IMR-90 (cell line): ENCODE results near the gene ABHD3. TPM values are rescaled to one million over a fixed set of nuclear protein-coding genes. Genes with fewer than 3 reads are reported as not detected.

ENCODE experiments used
- ATAC-seq: fragments of 200-7000 bp; cut with Tn5 transposase; 2 replicates; pipeline ENCODE4 v1.9.1; 2020; ENCODE audit warnings: low read depth, mild to moderate bottlenecking, moderate library complexity
- BruUV-seq: library from RNA; stranded (reverse); fragments of 400-500 nt; replicated peaks from 2 replicates; lab custom pipeline; 2021; lab: Mats Ljungman, UMichigan
- CTCF ChIA-PET: fragments of 300-600 bp; formaldehyde crosslinking; extraction: SDS; loops from one replicate; lab custom pipeline; 2021; ENCODE audit warnings: antibody characterized with exemption; lab: Yijun Ruan, JAX
- POLR2A ChIA-PET: fragments of 300-600 bp; sonication (Branson Sonifier 250); formaldehyde crosslinking; loops from one replicate; lab custom pipeline; 2022; ENCODE audit warnings: antibody characterized with exemption; ENCODE audit not compliant: unreplicated experiment; lab: Charles Lee
- DNase-seq: peaks from one replicate; pipeline ENCODE4 v3.0.0; 2013
- H2AFZ ChIP-seq: replicated peaks from 2 replicates; pipeline ENCODE3; 2013; ENCODE audit warnings: low read length, mild to moderate bottlenecking; ENCODE audit not compliant: poor library complexity
- H2AK5ac ChIP-seq: 2 replicates; pipeline ENCODE4 v1.6.1; 2013; ENCODE audit warnings: low read depth, low read length, inconsistent platforms
- H2AK9ac ChIP-seq: replicated peaks from 2 replicates; pipeline ENCODE3; 2013; ENCODE audit warnings: mild to moderate bottlenecking, low read depth, low read length, moderate library complexity; ENCODE audit not compliant: poor library complexity
- H2BK120ac ChIP-seq: 2 replicates; pipeline ENCODE4 v1.6.1; 2013; ENCODE audit warnings: low read depth, low read length, inconsistent platforms
- H2BK15ac ChIP-seq: 3 replicates; pipeline ENCODE4 v1.6.1; 2013; ENCODE audit warnings: low read depth, low read length, inconsistent platforms
- H2BK20ac ChIP-seq: 2 replicates; pipeline ENCODE4 v1.6.1; 2013; ENCODE audit warnings: low read depth, mild to moderate bottlenecking, inconsistent platforms, low read length, moderate library complexity
- H2BK5ac ChIP-seq: 2 replicates; pipeline ENCODE4 v1.6.1; 2013; ENCODE audit warnings: mild to moderate bottlenecking, low read depth, low read length, inconsistent platforms; ENCODE audit not compliant: poor library complexity, severe bottlenecking
- H3K14ac ChIP-seq: replicated peaks from 2 replicates; pipeline ENCODE4 v1.6.1; 2013; ENCODE audit warnings: low read depth, low read length, inconsistent platforms
- H3K18ac ChIP-seq: 2 replicates; pipeline ENCODE4 v1.6.1; 2013; ENCODE audit warnings: low read depth, low read length, control low read depth
- H3K23ac ChIP-seq: 2 replicates; pipeline ENCODE4 v1.6.1; 2013; ENCODE audit warnings: low read depth, low read length, inconsistent platforms
- H3K27ac ChIP-seq: 2 replicates; pipeline ENCODE4 v1.5.1; 2013; ENCODE audit warnings: mild to moderate bottlenecking, control low read depth, low read length; ENCODE audit not compliant: insufficient read depth
- H3K27me3 ChIP-seq: 2 replicates; pipeline ENCODE4 v1.6.1; 2013; ENCODE audit warnings: low read length; ENCODE audit not compliant: control insufficient read depth, insufficient read depth
- H3K36me3 ChIP-seq: 2 replicates; pipeline ENCODE4 v1.6.1; 2013; ENCODE audit warnings: low read length, mixed read lengths; ENCODE audit not compliant: control insufficient read depth, insufficient read depth
- H3K4ac ChIP-seq: 2 replicates; pipeline ENCODE4 v1.6.1; 2013; ENCODE audit warnings: low read depth, low read length, inconsistent platforms
- H3K4me1 ChIP-seq: 2 replicates; pipeline ENCODE4 v1.6.1; 2013; ENCODE audit warnings: low read length, mixed read lengths; ENCODE audit not compliant: control insufficient read depth, insufficient read depth
- H3K4me2 ChIP-seq: 2 replicates; pipeline ENCODE4 v1.6.1; 2013; ENCODE audit warnings: low read depth, mild to moderate bottlenecking, control low read depth, low read length, moderate library complexity
- H3K4me3 ChIP-seq: 2 replicates; pipeline ENCODE4 v1.5.1; 2013; ENCODE audit warnings: low read depth, mild to moderate bottlenecking, control low read depth, low read length, moderate library complexity; ENCODE audit not compliant: insufficient read depth
- H3K56ac ChIP-seq: 2 replicates; pipeline ENCODE4 v1.6.1; 2013; ENCODE audit warnings: low read length, inconsistent platforms; ENCODE audit not compliant: insufficient read depth; ENCODE audit errors: extremely low read depth
- H3K79me1 ChIP-seq, 2 experiments: 2 replicates each; pipeline ENCODE4 v1.6.1; 2013; ENCODE audit warnings: low read length in 2 of 2, inconsistent platforms in 1 of 2, low read depth in 1 of 2
- H3K9ac ChIP-seq: 2 replicates; pipeline ENCODE4 v1.6.1; 2013; ENCODE audit warnings: low read depth, low read length, control low read depth
- H3K9me1 ChIP-seq: 2 replicates; pipeline ENCODE4 v1.6.1; 2013; ENCODE audit warnings: low read length, inconsistent platforms; ENCODE audit not compliant: insufficient read depth
- H3K9me3 ChIP-seq: 2 replicates; pipeline ENCODE4 v1.6.1; 2013; ENCODE audit warnings: low read length; ENCODE audit not compliant: control insufficient read depth, insufficient read depth
- H4K20me1 ChIP-seq: 2 replicates; pipeline ENCODE4 v1.6.1; 2013; ENCODE audit warnings: low read length, inconsistent platforms; ENCODE audit not compliant: insufficient read depth
- H4K5ac ChIP-seq: 2 replicates; pipeline ENCODE4 v1.6.1; 2013; ENCODE audit warnings: mild to moderate bottlenecking, low read depth, low read length, control low read depth
- H4K8ac ChIP-seq, 2 experiments: 2 replicates each; pipeline ENCODE4 v1.6.1; 2013; ENCODE audit warnings: low read depth in 2 of 2, low read length in 2 of 2, control low read depth in 1 of 2, inconsistent platforms in 1 of 2
- H4K91ac ChIP-seq: 2 replicates; pipeline ENCODE4 v1.6.1; 2013; ENCODE audit warnings: low read depth, low read length, inconsistent platforms; ENCODE audit not compliant: insufficient read depth
- BHLHE40 ChIP-seq: fragments of 150-350 bp; IDR thresholded peaks from 2 replicates; pipeline ENCODE4 v1.6.1; 2016; ENCODE audit warnings: mild to moderate bottlenecking, low read depth, low read length
- CEBPB ChIP-seq: IDR thresholded peaks from 2 replicates; pipeline ENCODE4 v1.6.1; 2012; ENCODE audit warnings: low read depth, low read length, improper control_type of control experiment
- CTCF ChIP-seq: conservative IDR thresholded peaks from 2 replicates; pipeline ENCODE4 v1.5.1; 2012; ENCODE audit warnings: mild to moderate bottlenecking, low read depth, low read length, improper control_type of control experiment
- ELK1 ChIP-seq: fragments of 150-350 bp; IDR thresholded peaks from 2 replicates; pipeline ENCODE4 v1.6.1; 2016; ENCODE audit warnings: low read depth, mild to moderate bottlenecking, low read length, moderate library complexity, borderline replicate concordance
- FOS ChIP-seq: fragments of 150-350 bp; IDR thresholded peaks from 2 replicates; pipeline ENCODE4 v1.6.1; 2016; ENCODE audit warnings: low read depth, low read length
- MAFK ChIP-seq: IDR thresholded peaks from 2 replicates; pipeline ENCODE4 v1.6.1; 2012; ENCODE audit warnings: low read depth, low read length, improper control_type of control experiment
- POLR2A ChIP-seq: IDR thresholded peaks from 2 replicates; pipeline ENCODE4 v1.6.1; 2012; ENCODE audit warnings: mild to moderate bottlenecking, low read depth, low read length
- RCOR1 ChIP-seq: IDR thresholded peaks from 2 replicates; pipeline ENCODE4 v1.6.1; 2012; ENCODE audit warnings: mild to moderate bottlenecking, low read length, improper control_type of control experiment; ENCODE audit not compliant: insufficient replicate concordance
- RFX5 ChIP-seq: IDR thresholded peaks from 2 replicates; pipeline ENCODE4 v1.8.0; 2012; ENCODE audit warnings: low read depth, mild to moderate bottlenecking, low read length, moderate library complexity
- SMC3 ChIP-seq: fragments of 150-350 bp; IDR thresholded peaks from 2 replicates; pipeline ENCODE4 v1.6.1; 2016; ENCODE audit warnings: low read depth, mild to moderate bottlenecking, antibody characterized with exemption, low read length, moderate library complexity
- WGBS, 2 experiments: methylation state at CpG; one replicate each; pipeline versions ENCODE4 v1.1.5 to v1.1.7; 2013; ENCODE audit warnings: missing lambda C conversion rate in 2 of 2; ENCODE audit not compliant: insufficient read length in 1 of 2; ENCODE audit errors: extremely low coverage in 2 of 2; 5-methylcytosine and 5-hydroxymethylcytosine counted together
- dilution Hi-C: fragments of 300-500 bp; cut with HindIII; formaldehyde crosslinking; loops from one replicate; pipeline ENCODE4 v1.14.3; 2018; ENCODE audit warnings: low sequenced_read_pairs; ENCODE audit not compliant: unreplicated experiment
- in situ Hi-C: fragments of 300-500 bp; cut with MboI; formaldehyde crosslinking; loops from 3 replicates; pipeline ENCODE4 v1.14.3; 2019; ENCODE audit warnings: low sequenced_read_pairs, inconsistent platforms, mixed read lengths
- intact Hi-C: fragments of 100-400 bp; cut with micrococcal nuclease; formaldehyde crosslinking; loops from 2 replicates; pipeline ENCODE4 v1.10.0; 2022
- polyA plus RNA-seq, 3 experiments: library from polyadenylated mRNA; depleted of rRNA; stranded (reverse); fragments of >200 nt; gene quantifications; 2 replicates each; pipeline ENCODE4 v1.2.3, GENCODE V29; 2012; ENCODE audit warnings: low replicate concordance in 1 of 3
- total RNA-seq: library from RNA; depleted of rRNA; stranded (reverse); fragments of >200 nt; gene quantifications from 2 replicates; pipeline ENCODE4 v1.2.3, GENCODE V29; 2012

Gene ABHD3
- total and polyA plus RNA-seq, 2 of the 4 experiments (the other 2 are of a cell fraction), result 4.5 to 5.5 TPM

GRCh38 chr18:21684731-21685130 lies 19.8 kb downstream of the ABHD3 start:
- no peaks in the 10 kb centered on the region for H4K20me1 ChIP-seq
- dilution Hi-C loops, result no loop called here
- no peak overlapping the region for H3K4ac ChIP-seq
- intact Hi-C loops, result no loop called here
- no TSS peak for BruUV-seq
- no peaks in the 10 kb centered on the region for H3K9me1 ChIP-seq
- in situ Hi-C loops, result no loop called here
- H3K9ac ChIP-seq, result no peak overlapping the region
- no peak overlapping the region for H3K14ac ChIP-seq
- no CpG with 5 or more reads among the region's 2 CpGs for WGBS, 2 experiments
- no peak overlapping the region for H2AK9ac ChIP-seq
- POLR2A ChIA-PET, result no interaction called here
- no peak overlapping the region for H3K27ac ChIP-seq
- H2BK20ac ChIP-seq, result no peak overlapping the region
- H3K4me1 ChIP-seq, result no peaks in the 10 kb centered on the region; the same call in none of the 2 replicates
- no peak overlapping the region for H2BK120ac ChIP-seq
- no peak overlapping the region for H3K23ac ChIP-seq
- H2AK5ac ChIP-seq, result no peak overlapping the region
- no peak for TF ChIP-seq RFX5
- TF ChIP-seq MAFK, result no peak
- no peak for TF ChIP-seq CTCF
- no peak for TF ChIP-seq CEBPB
- no peak for TF ChIP-seq POLR2A
- TF ChIP-seq ELK1, result no peak
- no peak for TF ChIP-seq RCOR1
- no peak for TF ChIP-seq BHLHE40
- no peak for TF ChIP-seq SMC3
- TF ChIP-seq FOS, result no peak
- H3K4me2 ChIP-seq, result no peak overlapping the region
- H3K79me1 ChIP-seq, result 0 out of 4 replicates have a peak, but pooled peaks cover 0 to 3% of the 10 kb centered on the region in 2 experiments
- ATAC-seq (no peak), DNase-seq (no peak)
- H4K8ac ChIP-seq, result no peak overlapping the region
- no peaks in the 10 kb centered on the region for H3K27me3 ChIP-seq
- H3K36me3 ChIP-seq, result no peaks in the 10 kb centered on the region; the same call in 1 of the 2 replicates
- H3K18ac ChIP-seq, result no peak overlapping the region
- no peak overlapping the region for H2BK5ac ChIP-seq
- H3K56ac ChIP-seq, result no peak overlapping the region
- no peak overlapping the region for H4K91ac ChIP-seq
- no peak overlapping the region for H4K5ac ChIP-seq
- no peak overlapping the region for H2BK15ac ChIP-seq
- no peak overlapping the region for H2AFZ ChIP-seq
- CTCF ChIA-PET, result no interaction called here
- H3K4me3 ChIP-seq, result no peak overlapping the region
- H3K9me3 ChIP-seq, result peaks cover 1% of the 10 kb centered on the region; the same call in 1 of the 2 replicates
